NCI-H1930 (cell line): ENCODE data around the gene LYSMD4.
"Not testable (repeated sequence)": the region's sequence is repeated elsewhere in the genome, so short reads cannot be mapped to it uniquely, and the experiment has no call there.

Experiments used
- DNase-seq, 2 experiments: peaks; one replicate each; lab custom pipeline; 2025; lab: John Stamatoyannopoulos, UW

LYSMD4 gene

DNA sequence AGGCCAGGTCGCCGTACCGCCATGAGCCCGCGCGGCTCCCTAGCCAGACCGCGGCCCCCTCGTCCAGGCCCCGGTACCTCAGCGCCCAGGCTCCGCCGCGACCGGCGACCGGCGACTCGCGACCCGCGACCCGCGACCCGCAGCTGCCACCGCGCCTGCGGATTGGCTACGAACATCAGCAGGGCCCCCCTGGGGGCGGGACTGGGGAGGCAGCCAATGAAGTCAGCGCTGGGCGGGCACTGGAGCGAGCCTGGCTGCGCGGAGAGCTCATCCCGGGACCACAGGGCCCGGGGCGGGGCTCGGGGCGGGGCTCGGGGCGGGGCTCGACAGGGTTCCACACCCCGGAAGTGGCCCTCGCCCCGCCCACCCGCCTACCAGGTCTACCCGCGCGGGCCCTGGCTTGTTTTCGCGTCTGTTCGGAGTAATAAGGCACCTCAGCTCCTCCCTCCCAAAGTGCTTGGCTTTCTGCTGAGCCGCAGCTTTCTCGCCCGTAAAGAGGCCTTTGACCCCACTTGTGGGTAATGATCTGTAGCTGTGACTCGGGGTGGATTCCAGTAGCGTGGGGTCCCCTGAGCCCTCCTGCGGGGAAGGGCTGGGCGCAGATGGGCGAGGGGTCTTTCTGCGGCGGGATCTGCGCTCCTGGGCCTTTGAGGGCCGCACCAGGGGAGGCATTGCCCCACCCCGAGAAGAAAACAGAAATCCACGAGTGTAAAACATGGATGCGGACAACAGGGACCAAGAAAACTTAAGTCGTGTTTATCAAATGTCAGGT is at the start of gene LYSMD4:
TSS of gene LYSMD4 (minus strand) at position 170 of the 772 bp plus-strand sequence. CDS start 1,438 bp downstream, outside the sequence.
- peak; percentile 81 to 86 for DNase-seq

DNA sequence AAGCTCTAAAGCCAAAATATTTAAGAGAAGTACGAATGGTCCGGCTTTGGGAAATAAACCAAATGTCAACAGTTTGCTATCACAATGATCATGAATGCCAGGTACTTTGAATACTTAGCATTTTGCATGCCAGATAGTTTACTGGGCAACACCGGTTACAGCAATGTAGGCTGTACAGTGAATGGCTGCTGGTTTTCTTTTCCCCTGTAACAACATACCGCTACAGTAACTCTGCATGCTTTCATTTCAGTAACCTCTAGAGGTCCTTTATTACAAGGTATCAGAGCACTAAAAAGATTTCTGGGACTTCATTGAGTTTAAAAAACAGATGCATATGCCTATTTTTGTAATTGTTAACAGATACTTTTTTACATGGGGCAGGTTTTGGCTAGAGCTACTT is 48.8 kb upstream of the LYSMD4 start:
- not testable (repeated sequence) for DNase-seq

DNA sequence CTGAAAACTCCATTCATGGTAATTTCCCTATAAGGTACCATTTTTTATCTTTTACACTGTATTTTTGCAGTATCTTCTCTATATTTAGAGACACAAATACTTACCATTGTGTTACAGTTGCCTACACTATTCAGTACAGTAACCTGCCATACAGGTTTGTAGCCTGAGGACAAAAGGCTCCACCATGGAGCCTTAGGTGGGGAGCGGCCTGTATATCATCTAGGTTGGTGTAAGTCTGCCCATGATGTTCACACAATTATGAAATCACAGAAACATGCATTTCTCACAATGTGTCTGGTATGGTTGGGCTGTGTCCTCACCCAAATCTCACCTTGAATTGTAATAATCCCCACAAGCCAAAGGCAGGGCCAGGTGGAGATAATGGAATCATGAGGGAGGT is 43.9 kb upstream of the LYSMD4 start:
- DNase-seq, result no peak

DNA sequence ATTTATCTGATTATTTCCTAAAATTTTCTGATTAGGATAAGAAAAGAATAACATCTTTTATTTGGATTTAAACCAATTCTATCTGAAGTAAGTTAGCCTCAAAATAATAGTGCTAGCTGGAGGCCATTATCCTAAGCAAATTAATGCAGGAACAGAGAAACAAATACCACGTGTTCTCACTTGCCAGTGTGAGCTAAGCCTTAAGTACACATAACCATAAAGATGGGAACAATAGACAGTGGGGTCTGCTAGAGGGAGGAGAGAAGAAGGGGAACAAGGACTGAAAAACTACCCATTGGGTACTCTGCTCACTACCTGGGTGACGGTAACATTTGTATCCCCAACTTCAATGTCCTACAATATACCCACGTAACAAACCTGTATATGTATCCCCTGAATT is 31.3 kb upstream of the LYSMD4 start:
- DNase-seq, result peak in 1 of 2 experiments; percentile 25

DNA sequence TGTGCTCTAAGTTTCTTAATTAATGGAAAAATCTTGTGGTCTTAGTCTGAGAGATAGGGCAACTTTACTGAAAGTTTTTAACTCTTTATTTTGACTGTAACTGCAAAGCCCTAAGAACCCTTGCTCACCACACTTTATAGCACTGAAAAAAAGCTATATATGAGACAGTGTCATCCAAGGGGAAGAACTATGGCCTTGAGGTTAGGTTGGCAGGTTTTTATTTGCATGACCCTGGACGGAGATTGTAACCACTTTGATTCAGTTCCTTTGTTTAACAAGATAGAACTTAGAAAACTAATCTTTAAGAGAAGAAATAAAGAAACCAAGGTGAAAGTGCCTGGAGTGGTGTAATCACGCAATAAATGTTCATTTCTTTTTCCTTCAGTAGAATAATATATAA is 30.6 kb upstream of the LYSMD4 start:
- no peak for DNase-seq

DNA sequence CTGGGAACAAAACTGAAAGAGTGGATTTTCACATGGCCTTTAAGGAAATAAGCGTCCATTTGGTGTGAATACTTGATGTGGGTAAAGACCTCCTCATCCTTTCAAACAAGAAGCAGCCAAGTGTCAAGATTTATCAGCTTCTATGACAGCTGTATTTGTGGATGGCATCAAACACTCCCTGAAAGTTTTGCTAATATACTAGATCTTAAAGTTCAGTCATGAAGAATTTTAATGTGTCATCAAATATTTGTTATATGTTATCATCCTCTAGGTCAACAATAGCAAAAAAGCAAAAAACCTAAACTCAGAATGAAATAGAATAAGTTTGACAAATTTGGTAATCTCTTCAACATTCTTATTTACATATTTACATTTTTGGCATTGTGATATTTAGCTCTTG is 29.1 kb upstream of the LYSMD4 start:
- no peak for DNase-seq

DNA sequence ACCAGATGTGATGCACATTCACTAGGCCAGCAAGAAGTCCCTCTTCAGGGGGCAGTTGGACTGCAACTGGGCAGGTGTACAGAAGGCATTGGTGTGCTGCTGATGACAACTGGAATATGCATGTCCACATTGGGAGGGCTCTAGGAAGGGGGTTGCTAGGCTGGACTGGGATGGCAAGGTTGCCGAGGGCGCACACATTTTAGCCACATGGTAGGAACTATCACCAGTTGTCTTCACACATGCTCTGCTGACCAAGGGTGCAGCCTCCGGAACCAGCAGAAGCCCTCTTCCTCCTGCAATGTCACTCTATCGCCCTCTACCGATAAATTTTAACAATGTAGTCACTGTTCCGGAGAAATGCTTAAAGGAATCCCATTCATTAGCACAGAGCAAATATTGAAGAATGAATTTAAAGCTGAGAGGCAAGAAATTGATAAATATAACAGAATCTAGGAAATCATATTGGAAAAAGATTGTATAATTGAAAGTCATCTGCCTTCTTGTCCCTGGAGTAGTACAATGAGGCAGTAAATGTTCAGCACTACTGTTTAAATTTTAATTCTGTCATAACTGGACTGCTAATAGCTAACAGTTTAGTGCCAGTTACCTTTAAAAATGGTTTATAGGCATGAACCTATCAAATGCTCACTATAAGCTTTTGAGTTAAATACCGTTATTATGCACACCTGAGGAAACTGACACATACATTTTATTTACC is 22.6 kb upstream of the LYSMD4 start:
- peak; percentile 29 to 32 for DNase-seq

DNA sequence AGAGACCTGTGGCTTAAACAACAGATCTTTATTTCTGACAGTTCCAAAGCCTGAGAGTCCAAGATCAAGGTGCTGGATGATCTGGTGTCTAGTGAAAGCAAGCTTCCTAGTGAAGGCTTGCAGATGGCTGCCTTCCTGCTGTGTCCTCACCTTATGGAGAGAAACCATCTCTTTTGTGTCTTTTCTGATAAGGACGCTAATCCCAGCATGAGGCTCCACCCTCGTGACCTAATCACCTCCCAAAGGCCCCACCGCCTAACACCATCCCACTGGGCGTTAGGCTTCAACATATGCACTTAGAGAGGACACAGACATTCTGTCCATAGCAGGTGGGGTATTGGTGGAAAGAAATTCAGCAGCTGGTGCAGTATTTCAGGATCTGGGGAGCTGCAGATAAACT is 19.8 kb upstream of the LYSMD4 start:
- no peak for DNase-seq

DNA sequence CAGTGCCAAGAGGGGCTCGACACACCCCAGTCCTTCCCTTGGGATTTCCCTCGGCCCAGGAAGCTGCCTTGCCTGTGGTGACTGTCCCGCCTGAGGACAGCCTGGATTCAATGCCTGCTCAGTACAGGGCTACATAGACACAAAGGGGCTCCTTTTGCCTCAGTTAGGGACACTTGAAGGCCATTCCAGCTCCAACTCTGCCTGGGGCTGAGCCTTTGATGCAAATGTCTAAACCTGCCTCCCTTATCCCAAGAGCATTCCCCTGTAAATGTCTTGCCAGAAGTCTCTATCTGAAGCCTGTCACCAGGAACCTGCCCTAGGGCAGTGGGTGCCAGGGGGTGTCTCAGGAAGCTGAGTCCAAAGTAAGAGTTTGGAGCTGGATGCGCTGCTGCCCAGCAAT is 19.3 kb upstream of the LYSMD4 start:
- no peak for DNase-seq

DNA sequence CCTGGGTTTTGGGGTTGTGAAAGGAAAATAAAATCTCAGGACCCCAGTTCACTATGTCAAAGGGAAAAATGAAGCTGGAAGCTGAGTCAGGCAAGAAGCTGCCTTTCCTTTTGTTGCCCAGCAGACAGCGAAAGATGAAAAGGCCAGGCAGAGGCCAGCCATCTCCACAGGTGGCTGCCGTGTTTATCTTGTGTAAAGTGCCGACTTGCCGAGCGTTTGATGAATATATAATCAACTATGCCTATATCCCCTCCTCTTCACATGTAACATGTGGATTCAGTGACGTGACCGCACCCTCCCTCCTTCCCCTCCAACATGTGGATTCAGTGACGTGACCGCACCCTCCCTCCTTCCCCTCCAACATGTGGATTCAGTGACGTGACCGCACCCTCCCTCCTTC is 17.1 kb upstream of the LYSMD4 start:
- DNase-seq, result not testable (repeated sequence)

DNA sequence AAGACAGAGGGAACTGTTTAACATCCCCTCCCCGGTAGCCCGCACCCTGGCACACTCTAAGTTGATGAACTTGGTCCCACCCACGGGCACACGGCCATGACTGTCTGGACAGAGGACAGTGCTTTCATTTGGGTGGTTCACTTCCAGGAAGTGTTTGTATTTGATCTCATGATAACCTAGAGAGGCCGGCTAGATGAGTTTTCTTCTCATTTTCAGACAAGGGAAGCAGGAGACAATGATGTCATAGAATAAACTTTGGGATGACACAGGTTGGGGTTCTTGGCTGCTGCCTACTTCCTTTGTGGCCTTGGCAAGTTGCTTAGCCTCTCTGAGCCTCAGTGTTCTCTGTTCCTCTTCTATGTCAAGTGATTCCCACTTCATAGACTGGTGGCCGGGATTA is 16.1 kb upstream of the LYSMD4 start:
- no peak for DNase-seq

DNA sequence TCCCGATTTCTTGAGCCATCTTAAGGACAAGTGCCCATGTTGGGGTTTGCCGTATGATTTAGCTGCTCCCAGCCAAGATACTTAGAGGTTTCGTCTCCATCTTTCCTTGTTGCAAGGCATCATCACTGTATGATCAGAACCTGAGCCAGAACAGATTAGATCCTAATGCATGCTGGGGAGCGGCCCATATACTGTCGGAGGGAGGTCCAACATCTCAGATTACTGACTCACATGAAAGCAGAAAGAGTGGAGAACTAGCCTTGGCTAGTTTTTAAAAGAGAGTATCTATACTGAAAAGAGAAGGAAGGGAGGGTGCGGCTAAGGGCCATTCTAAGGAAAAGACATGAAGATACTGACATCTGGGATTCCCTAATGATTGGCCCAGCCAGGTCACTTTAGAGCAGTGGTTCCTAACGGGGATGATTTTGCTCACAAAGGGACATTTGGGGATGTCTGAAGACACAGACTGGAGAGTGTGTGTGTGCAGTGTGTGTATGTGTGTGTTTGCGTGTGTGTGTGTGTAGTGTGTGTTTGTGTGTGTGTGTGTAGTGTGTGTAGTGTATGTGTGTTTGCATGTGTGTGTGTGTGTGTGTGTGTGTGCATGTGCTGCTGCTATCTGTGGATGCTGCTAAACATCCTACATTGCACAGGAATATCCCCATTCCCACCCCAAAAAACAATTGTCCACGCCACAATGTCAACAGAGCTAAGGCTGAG is 12.3 kb upstream of the LYSMD4 start:
- DNase-seq, result no peak

DNA sequence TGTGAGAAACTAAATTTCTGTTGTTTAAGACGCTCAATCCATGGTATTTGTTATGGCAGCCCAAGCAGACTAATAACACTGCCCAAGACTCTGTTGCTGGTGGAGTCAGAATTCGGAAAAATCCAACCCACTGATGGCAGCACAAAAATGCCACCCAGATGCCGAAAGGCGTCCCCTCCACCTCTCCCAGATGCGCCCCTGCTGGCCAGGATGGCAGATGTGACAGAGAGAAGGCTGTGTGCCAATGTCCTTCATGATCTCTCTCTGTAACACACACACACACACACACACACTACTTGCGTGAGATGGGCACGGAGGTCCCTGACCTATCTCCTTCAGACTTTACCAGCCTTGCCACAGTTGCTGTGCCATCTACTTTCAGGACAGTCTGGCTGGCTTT is 10.9 kb upstream of the LYSMD4 start:
- no peak for DNase-seq

DNA sequence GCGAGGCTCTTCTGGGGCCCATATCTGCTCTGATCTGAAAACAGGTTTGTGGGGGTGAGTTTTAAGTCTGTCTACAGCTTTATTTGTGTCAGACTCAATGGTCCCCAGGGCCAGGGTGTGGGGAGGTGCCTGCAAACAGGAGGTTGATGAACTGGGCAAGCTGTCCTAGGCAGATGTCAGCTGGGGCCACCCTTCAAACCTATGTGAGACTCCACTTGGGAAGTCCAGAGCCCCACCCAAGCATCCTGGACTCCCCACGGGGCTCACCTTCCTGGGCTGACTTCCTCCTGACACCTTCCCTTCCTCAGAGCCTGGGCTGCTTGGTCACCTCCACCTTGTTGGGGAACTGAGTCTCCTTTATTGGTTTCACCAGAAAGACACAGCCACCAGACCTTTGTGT is 8.6 kb upstream of the LYSMD4 start:
- no peak for DNase-seq

DNA sequence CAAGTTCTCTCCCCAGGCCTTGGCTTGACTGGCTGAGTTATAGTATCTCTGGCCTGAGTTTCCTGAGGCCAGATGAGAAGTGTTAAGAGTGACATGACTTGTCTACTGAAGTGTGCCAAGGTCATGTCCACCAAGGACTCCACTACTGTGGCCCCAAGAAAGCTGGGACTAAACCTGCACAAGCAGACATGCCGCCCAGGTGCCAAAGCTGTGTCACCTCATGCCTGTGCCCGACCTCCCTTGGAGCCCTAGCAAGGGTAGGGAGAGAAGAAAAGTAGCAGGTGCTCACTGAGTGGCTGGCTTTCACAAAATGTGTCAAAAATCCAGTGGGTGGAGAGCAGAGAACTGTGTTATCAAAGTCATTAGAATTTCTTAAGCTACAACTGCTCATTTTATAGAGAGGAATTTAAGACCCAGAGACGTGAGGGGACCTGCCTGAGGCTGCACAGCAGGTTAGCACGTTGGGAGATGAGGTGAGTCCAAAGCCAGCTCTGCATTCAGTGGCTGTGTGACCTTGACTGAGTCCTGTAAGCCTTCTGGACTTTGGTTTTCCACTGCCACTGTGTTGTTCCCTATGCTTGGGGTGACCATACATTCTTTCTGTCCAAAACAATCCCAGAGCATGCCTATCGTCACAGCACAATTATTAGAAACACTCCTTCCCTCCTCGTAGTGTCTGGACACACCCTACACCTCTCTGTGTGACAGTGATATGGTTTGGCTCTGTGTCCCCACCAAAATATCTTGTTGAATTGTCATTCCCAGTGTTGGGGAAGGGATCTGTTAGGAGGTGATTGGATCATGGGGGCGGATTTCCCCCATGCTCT is 5.0 kb upstream of the LYSMD4 start:
- DNase-seq, result no peak

DNA sequence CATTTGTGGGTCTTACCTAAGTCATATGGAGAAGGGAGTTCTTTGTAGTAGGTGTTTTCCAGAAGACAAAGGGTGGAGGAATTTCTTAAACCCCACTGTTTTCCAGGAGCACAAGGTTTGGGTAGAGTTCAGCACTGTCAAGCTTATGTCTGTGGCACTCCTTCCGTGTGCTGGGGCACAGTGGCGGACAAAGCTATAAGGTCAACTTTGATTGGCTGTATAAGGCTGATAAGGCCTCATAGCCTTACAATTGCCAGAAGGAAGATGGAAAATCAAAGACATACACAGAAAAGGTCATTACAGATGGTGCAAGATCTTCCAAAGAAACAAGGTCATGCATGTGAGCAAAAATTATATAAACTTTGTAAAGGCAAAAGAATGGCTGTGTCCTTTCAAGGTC is 3.5 kb upstream of the LYSMD4 start:
- no peak for DNase-seq

DNA sequence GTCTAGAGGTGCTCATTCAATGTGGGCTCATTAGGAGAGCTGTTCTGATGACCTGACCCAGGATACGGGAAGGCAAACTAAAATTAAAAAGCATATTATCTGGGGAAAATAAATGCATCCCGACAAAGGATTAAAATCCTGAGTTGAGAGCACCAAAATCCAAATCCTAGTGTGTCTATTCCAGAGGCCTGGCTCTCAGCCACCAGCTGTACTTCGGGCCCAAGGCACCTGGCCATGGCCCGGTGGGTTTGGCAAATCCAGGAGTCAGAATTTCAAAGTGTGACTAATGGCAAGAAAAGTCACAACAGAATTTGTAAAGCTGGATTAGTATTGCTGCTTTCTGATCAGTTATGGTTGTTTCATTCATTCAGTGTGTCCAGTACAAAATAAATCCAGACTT is 2.6 kb upstream of the LYSMD4 start:
- DNase-seq, result no peak

DNA sequence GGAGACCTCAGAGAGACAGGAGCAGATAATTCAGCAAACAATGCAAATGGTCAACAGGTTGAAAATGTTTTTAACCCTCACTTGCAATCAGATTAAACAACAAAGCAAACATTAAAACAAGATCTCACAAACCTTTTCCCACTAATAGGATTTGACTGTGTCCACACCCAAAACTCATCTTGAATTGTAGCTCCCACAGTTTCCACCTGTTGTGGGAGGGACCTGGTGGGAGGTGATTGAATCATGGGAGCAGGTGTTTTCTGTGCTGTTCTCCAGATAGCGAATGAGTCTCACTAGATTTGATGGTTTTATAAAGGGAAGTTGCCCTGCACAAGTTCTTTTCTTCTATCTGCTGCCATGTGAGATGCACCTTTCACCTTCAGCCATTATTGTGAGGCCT is 1.3 kb upstream of the LYSMD4 start:
- no peak for DNase-seq

DNA sequence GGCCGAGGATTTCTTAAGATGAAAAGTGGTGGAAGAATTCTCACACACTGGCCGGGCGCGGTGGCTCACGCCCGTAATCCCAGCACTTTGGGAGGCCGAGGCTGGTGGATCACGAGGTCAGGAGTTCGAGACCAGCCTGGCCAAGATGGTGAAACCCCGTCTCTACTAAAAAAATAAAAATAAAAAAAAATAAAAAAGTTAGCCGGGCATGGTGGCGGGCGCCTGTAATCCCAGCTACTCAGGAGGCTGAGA is 729 bp upstream of the LYSMD4 start:
- not testable (repeated sequence) for DNase-seq

DNA sequence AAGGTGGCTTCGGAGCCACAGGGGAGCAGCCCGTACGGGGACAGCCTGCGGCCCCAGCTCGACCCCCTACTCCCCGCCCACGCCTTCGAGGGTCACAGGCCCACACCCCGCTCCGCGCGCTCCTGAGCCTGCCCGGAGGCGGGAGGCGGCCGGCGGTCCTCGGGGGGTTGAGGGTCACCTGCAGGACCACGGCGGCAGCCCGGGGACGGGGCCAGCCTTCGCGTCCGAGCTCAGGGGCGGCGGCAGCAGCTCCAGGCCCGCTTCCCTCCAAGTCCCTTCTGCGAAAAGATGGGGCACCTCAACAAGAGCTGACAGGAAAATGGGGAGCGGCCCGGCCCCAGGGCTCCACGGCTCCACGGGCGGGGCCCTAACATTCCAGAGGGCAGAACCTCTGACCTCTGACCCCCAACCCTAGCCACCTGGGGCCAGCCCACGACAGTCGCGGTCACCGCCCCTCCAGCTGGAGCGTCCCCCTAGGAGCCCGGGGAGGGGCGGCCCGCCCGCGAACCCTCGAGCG is 428 bp downstream of the LYSMD4 start:
- DNase-seq, result no peak

DNA sequence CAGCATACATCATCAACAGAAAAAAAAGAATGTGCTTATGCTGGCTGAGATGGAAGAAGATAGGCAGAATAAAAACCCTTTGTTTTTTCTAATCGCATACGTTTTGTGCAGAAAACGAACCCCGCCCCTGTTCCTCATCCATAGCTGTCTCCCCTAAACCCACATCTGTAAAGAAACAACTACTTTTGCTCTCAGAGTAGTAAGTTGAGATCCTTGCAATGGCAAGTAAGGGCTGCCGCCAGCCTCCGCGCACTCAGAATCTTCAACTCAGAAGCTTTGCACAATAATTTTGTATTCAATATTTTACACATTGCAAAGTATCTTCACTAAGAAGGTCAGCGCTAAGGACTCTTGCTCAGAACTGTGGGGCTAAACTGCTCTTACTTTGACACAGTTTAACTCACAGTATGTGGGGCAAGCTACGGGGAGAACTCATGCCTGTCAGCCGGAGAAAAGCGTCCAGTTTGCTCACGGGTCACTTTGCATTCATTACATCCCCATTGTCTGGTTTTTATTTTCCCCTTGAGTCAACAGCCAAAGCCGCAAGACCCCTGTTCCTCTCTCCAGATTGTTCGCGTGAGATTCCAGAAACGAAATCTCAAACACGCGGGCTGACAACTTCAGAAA is 1.0 kb downstream of the LYSMD4 start:
- no peak for DNase-seq
